CD14-positive monocyte (primary cell): Measurements from ENCODE around the gene FAXDC2. TPM values are rescaled to one million over a fixed set of nuclear protein-coding genes. Genes with fewer than 3 reads are reported as not detected.
A peak's percentile ranks its signal among the peaks of the same experiment; 100 is the strongest.

ENCODE experiments used
- DNase-seq, 3 donors: peaks; one replicate each; pipeline ENCODE4 v3.0.0-alpha.2; 2011 to 2022
- H2AFZ ChIP-seq: 2 replicates; pipeline ENCODE4 v1.6.0; 2012; ENCODE audit warnings: mild to moderate bottlenecking, low read depth, low read length, inconsistent platforms; ENCODE audit not compliant: insufficient read depth, poor library complexity, severe bottlenecking
- H3K27ac ChIP-seq, 2 donors: 1 replicate in 1 of 2; 2 replicates in 1 of 2; pipeline ENCODE4 v1.5.1; 2012 to 2013; ENCODE audit warnings: low read length in 2 of 2, control low read depth in 1 of 2, inconsistent platforms in 1 of 2, low read depth in 1 of 2, mild to moderate bottlenecking in 1 of 2
- H3K27me3 ChIP-seq, 2 donors: one replicate each; pipeline versions ENCODE4 v1.6.0 to v1.6.1; 2011 to 2013; ENCODE audit warnings: low read length in 2 of 2; ENCODE audit not compliant: control insufficient read depth in 2 of 2, insufficient read depth in 2 of 2
- H3K36me3 ChIP-seq, 2 donors: replicated peaks in 1 of 2; 1 replicate in 1 of 2; 2 replicates in 1 of 2; pipeline versions ENCODE4 v1.5.1 to v1.6.1; 2012 to 2013; ENCODE audit warnings: low read length in 2 of 2, control low read depth in 1 of 2, inconsistent platforms in 1 of 2, mild to moderate bottlenecking in 1 of 2; ENCODE audit not compliant: insufficient read depth in 2 of 2, control insufficient read depth in 1 of 2
- H3K4me1 ChIP-seq, 2 donors: 1 replicate in 1 of 2; 2 replicates in 1 of 2; pipeline versions ENCODE4 v1.5.1 to v1.6.1; 2012 to 2013; ENCODE audit warnings: low read length in 2 of 2, control low read depth in 1 of 2, inconsistent platforms in 1 of 2, mild to moderate bottlenecking in 1 of 2, moderate library complexity in 1 of 2; ENCODE audit not compliant: insufficient read depth in 2 of 2, control insufficient read depth in 1 of 2
- H3K4me2 ChIP-seq: replicated peaks from 2 replicates; pipeline ENCODE3; 2012; ENCODE audit warnings: low read length, moderate library complexity, mild to moderate bottlenecking; ENCODE audit not compliant: poor library complexity, severe bottlenecking; ENCODE audit errors: extremely low read depth
- H3K4me3 ChIP-seq, 3 experiments: fragments of 200-600 bp in 1 of 3; sonication (generic) in 1 of 3; replicated peaks in 1 of 3; 1 replicate in 2 of 3; 2 replicates in 1 of 3; pipeline ENCODE4 v1.5.1; 2011 to 2013; ENCODE audit warnings: low read length in 3 of 3, mild to moderate bottlenecking in 3 of 3, control low read depth in 2 of 3, low read depth in 2 of 3, inconsistent platforms in 1 of 3, moderate library complexity in 1 of 3
- H3K79me2 ChIP-seq: 2 replicates; pipeline ENCODE4 v1.6.0; 2012; ENCODE audit warnings: mild to moderate bottlenecking, control low read depth, inconsistent platforms, low read length, moderate library complexity; ENCODE audit not compliant: insufficient read depth
- H3K9ac ChIP-seq: 2 replicates; pipeline ENCODE4 v1.6.0; 2017; ENCODE audit warnings: low read length, mild to moderate bottlenecking; ENCODE audit not compliant: insufficient read depth, poor library complexity, severe bottlenecking
- H3K9me3 ChIP-seq, 2 donors: replicated peaks in 1 of 2; 1 replicate in 1 of 2; 2 replicates in 1 of 2; pipeline versions ENCODE4 v1.5.1 to v1.6.1; 2012 to 2013; ENCODE audit warnings: low read length in 2 of 2, control low read depth in 1 of 2; ENCODE audit not compliant: control insufficient read depth in 1 of 2, insufficient read depth in 1 of 2
- H4K20me1 ChIP-seq: 2 replicates; pipeline ENCODE4 v1.6.0; 2012; ENCODE audit warnings: mild to moderate bottlenecking, low read length, control low read depth, moderate library complexity; ENCODE audit not compliant: insufficient read depth
- H3K27ac Mint-ChIP-seq, 7 donors: one replicate each; pipeline ENCODE4 v1.8.0; 2020; ENCODE audit warnings: mild to moderate bottlenecking in 7 of 7, mixed read lengths in 7 of 7, moderate library complexity in 6 of 7, inconsistent platforms in 2 of 7
- H3K27me3 Mint-ChIP-seq, 3 donors: one replicate each; pipeline ENCODE4 v1.8.0; 2021 to 2022; ENCODE audit warnings: low read depth in 3 of 3, mild to moderate bottlenecking in 3 of 3, mixed read lengths in 3 of 3, moderate library complexity in 3 of 3, inconsistent platforms in 1 of 3
- H3K36me3 Mint-ChIP-seq, 2 donors: one replicate each; pipeline ENCODE4 v1.8.0; 2020; ENCODE audit warnings: mixed read lengths in 2 of 2, inconsistent platforms in 1 of 2, mild to moderate bottlenecking in 1 of 2
- H3K4me1 Mint-ChIP-seq: one replicate; pipeline ENCODE4 v1.8.0; 2020; ENCODE audit warnings: mild to moderate bottlenecking, mixed read lengths
- H3K4me3 Mint-ChIP-seq, 2 donors: one replicate each; pipeline ENCODE4 v1.8.0; 2020; ENCODE audit warnings: mild to moderate bottlenecking in 2 of 2, mixed read lengths in 2 of 2, moderate library complexity in 1 of 2
- H3K9me3 Mint-ChIP-seq, 7 donors: one replicate each; pipeline ENCODE4 v1.8.0; 2020 to 2022; ENCODE audit warnings: mixed read lengths in 7 of 7, mild to moderate bottlenecking in 6 of 7, moderate library complexity in 6 of 7, inconsistent platforms in 2 of 7
- CTCF ChIP-seq: fragments of 200-600 bp; IDR thresholded peaks from one replicate; pipeline ENCODE4 v1.8.0; 2022; ENCODE audit warnings: antibody characterized with exemption, mild to moderate bottlenecking
- WGBS: methylation state at CpG from one replicate; pipeline ENCODE4 v1.1.5; 2013; ENCODE audit warnings: missing lambda C conversion rate; ENCODE audit not compliant: insufficient coverage; 5-methylcytosine and 5-hydroxymethylcytosine counted together
- intact Hi-C, 2 donors: fragments of 100-400 bp; cut with micrococcal nuclease; formaldehyde crosslinking; loops; one replicate each; pipeline versions ENCODE4 v1.15.0 to v1.15.1; 2023
- polyA plus RNA-seq, 3 donors: library from polyadenylated mRNA; depleted of rRNA in 1 of 3; unstranded in 2 of 3; stranded (reverse) in 1 of 3; fragments of 300-500 nt in 2 of 3; fragments of >200 nt in 1 of 3; fragmentation: Illumina TruSeq in 2 of 3; gene quantifications; 1 replicate in 2 of 3; 2 replicates in 1 of 3; pipeline ENCODE4 v1.2.3, GENCODE V29; 2012 to 2021

Gene FAXDC2
- polyA plus RNA-seq, 3 donors = 0.30 to 1.4 (median 0.60) TPM

GRCh38 chr5:154858297-154858971 lies 8.0 kb upstream of the FAXDC2 start, which contains the start of gene CNOT8:
Gene CNOT8, plus strand, starts transcription at chr5:154858627. Its CDS starts 4,652 bp downstream, at chr5:154863279.
- H3K36me3 ChIP-seq = peaks cover 2 to 5% of the 10 kb centered on the region in 2 donors
- H3K27ac ChIP-seq = peak within 1 kb of the TSS; percentile 96 to 98
- H3K9me3 ChIP-seq = no peaks in the 10 kb centered on the region
- Mint-ChIP-seq H3K4me1 (peaks cover 53% of the 10 kb centered on the region), H3K9me3 (peaks cover 0 to 2% (median 0%) of the 10 kb centered on the region in 7 donors), H3K27ac (peak within 1 kb of the TSS; percentile 93 to 99 (median 99)), H3K4me3 (peak within 1 kb of the TSS; percentile 77 to 96), H3K36me3 (peaks cover 2 to 7% of the 10 kb centered on the region in 2 donors), H3K27me3 (peaks cover 0 to 5% (median 2%) of the 10 kb centered on the region in 3 donors)
- DNase-seq = peak; percentile 90 to 94 (median 93)
- TF ChIP-seq CTCF = no peak
- WGBS = under 1% methylated on average over 56 of the region's 65 CpGs
- H4K20me1 ChIP-seq = peaks cover 36% of the 10 kb centered on the region
- peak within 1 kb of the TSS; percentile 90 for H2AFZ ChIP-seq
- peak within 1 kb of the TSS; percentile 90 for H3K9ac ChIP-seq
- H3K4me1 ChIP-seq = peaks cover 42 to 64% of the 10 kb centered on the region in 2 donors
- peaks cover 49% of the 10 kb centered on the region for H3K79me2 ChIP-seq
- H3K4me2 ChIP-seq = peak within 1 kb of the TSS; percentile 87
- H3K4me3 ChIP-seq = peak within 1 kb of the TSS; percentile 87 to 96 (median 89)
- intact Hi-C loops = loop anchor here (2.0 to 10.0 kb wide), 6 partner anchors 79 to 411 kb away; partner anchors contain the start of genes GEMIN5 (in 1 of the 2), MRPL22 (in 1 of the 2) and SAP30L (in 1 of the 2)
- H3K27me3 ChIP-seq = no peaks in the 10 kb centered on the region

GRCh38 chr5:154857530-154858296 lies 7.3 kb upstream of the FAXDC2 start:
- H3K4me3 ChIP-seq = peak overlapping the region; percentile 87 to 96 (median 89)
- H4K20me1 ChIP-seq = peaks cover 28% of the 10 kb centered on the region
- Mint-ChIP-seq H3K9me3 (peaks cover 0 to 2% (median 0%) of the 10 kb centered on the region in 7 donors), H3K36me3 (peaks cover 2 to 3% of the 10 kb centered on the region in 2 donors), H3K4me3 (peak overlapping the region; percentile 77 to 96), H3K4me1 (peaks cover 46% of the 10 kb centered on the region), H3K27ac (peak overlapping the region; percentile 93 to 99 (median 99)), H3K27me3 (peaks cover 0 to 5% (median 2%) of the 10 kb centered on the region in 3 donors)
- peak overlapping the region; percentile 90 for H2AFZ ChIP-seq
- H3K27ac ChIP-seq = peak overlapping the region; percentile 96 to 98
- peak overlapping the region; percentile 90 for H3K9ac ChIP-seq
- no peaks in the 10 kb centered on the region for H3K36me3 ChIP-seq
- intact Hi-C loops = loop anchor here (2.0 to 10.0 kb wide), 6 partner anchors 80 to 410 kb away; partner anchors contain the start of genes GEMIN5 (in 1 of the 2), MRPL22 (in 1 of the 2) and SAP30L (in 1 of the 2)
- H3K79me2 ChIP-seq = peaks cover 42% of the 10 kb centered on the region
- no peaks in the 10 kb centered on the region for H3K9me3 ChIP-seq
- TF ChIP-seq CTCF = no peak
- WGBS = under 1% methylated on average over 35 of the region's 59 CpGs
- peak; percentile 89 to 91 (median 91) for DNase-seq
- H3K27me3 ChIP-seq = no peaks in the 10 kb centered on the region
- H3K4me2 ChIP-seq = peak overlapping the region; percentile 87
- H3K4me1 ChIP-seq = peaks cover 37 to 57% of the 10 kb centered on the region in 2 donors
